H7 (cell line): ENCODE results near the gene LIMK1. TPM values are rescaled to one million over a fixed set of nuclear protein-coding genes. Genes with fewer than 3 reads are reported as not detected.
"Not testable (repeated sequence)": the region's sequence is repeated elsewhere in the genome, so short reads cannot be mapped to it uniquely, and the experiment has no call there.

Experiments
- DNase-seq: peaks from one replicate; pipeline ENCODE4 v3.0.0; 2012
- H3K27me3 ChIP-seq: 2 replicates; pipeline ENCODE4 v1.6.0; 2011; ENCODE audit warnings: mild to moderate bottlenecking, low read length; ENCODE audit not compliant: control insufficient read depth, insufficient read depth
- H3K36me3 ChIP-seq: replicated peaks from 2 replicates; pipeline ENCODE4 v1.5.1; 2011; ENCODE audit warnings: low read length; ENCODE audit not compliant: control insufficient read depth, insufficient read depth
- H3K4me3 ChIP-seq: 2 replicates; pipeline ENCODE4 v1.5.1; 2011; ENCODE audit warnings: low read depth, mild to moderate bottlenecking, control low read depth, low read length, moderate library complexity; ENCODE audit not compliant: insufficient read depth
- total RNA-seq: library from RNA; depleted of rRNA; stranded (reverse); fragments of >200 nt; shearing (Covaris generic); gene quantifications from 2 replicates; pipeline ENCODE4 v1.2.3, GENCODE V29; 2014; rRNA removed

LIMK1 gene
- total RNA-seq, 1 experiment from 2014 or later = 99.4 TPM

GRCh38 chr7:74149071-74149470 is 65.5 kb downstream of the LIMK1 start:
- no peaks in the 10 kb centered on the region for H3K27me3 ChIP-seq

GRCh38 chr7:74149603-74150002 is 66.0 kb downstream of the LIMK1 start:
- Histone ChIP-seq H3K36me3 (no peaks in the 10 kb centered on the region), H3K4me3 (no peak overlapping the region), H3K27me3 (no peaks in the 10 kb centered on the region)
- no peak for DNase-seq

More at GRCh38 chr7:74149071-74149470, 65.5 kb downstream of the LIMK1 start:
- Histone ChIP-seq H3K4me3 (no peak overlapping the region), H3K36me3 (no peaks in the 10 kb centered on the region)
- DNase-seq = no peak

- no peaks in the 10 kb centered on the region for H3K36me3 ChIP-seq
- no peak overlapping the region for H3K4me3 ChIP-seq
- no peak for DNase-seq
- no peaks in the 10 kb centered on the region for H3K27me3 ChIP-seq
Measured at GRCh38 chr7:74153736-74154135, 70.1 kb downstream of the LIMK1 start.

GRCh38 chr7:74155810-74156395 is 72.3 kb downstream of the LIMK1 start:
- H3K27me3 ChIP-seq = no peaks in the 10 kb centered on the region
- H3K4me3 ChIP-seq = no peak overlapping the region
- no peak for DNase-seq
- no peaks in the 10 kb centered on the region for H3K36me3 ChIP-seq

GRCh38 chr7:74157605-74158004 is 74.0 kb downstream of the LIMK1 start:
- no peak for DNase-seq
- H3K36me3 ChIP-seq = no peaks in the 10 kb centered on the region
- H3K27me3 ChIP-seq = no peaks in the 10 kb centered on the region
- no peak overlapping the region for H3K4me3 ChIP-seq

- DNase-seq = peak; percentile 49
- no peaks in the 10 kb centered on the region for H3K27me3 ChIP-seq
- no peaks in the 10 kb centered on the region for H3K36me3 ChIP-seq
- no peak overlapping the region for H3K4me3 ChIP-seq
Measured at GRCh38 chr7:74164985-74165456, 81.4 kb downstream of the LIMK1 start.

- Histone ChIP-seq H3K27me3 (no peaks in the 10 kb centered on the region), H3K4me3 (no peak overlapping the region), H3K36me3 (no peaks in the 10 kb centered on the region)
- no peak for DNase-seq
Measured at GRCh38 chr7:74165867-74166593, 82.4 kb downstream of the LIMK1 start.

GRCh38 chr7:74167324-74167723 is 83.7 kb downstream of the LIMK1 start:
- not testable (repeated sequence) for DNase-seq, H3K27me3 ChIP-seq, H3K4me3 ChIP-seq, H3K36me3 ChIP-seq

Other genes starting within 250 kb of the LIMK1 start
- 1.9 and 7.4 TPM in 2 replicates for gene METTL27, start 241.3 kb upstream of the LIMK1 start, total RNA-seq
- not detected in 2 replicates for gene TMEM270, start 222.6 kb upstream of the LIMK1 start, total RNA-seq
- gene ELN, start 55.6 kb upstream of the LIMK1 start, total RNA-seq = 2.7 and 5.3 TPM in 2 replicates
- gene EIF4H, start 90.6 kb downstream of the LIMK1 start, total RNA-seq = 316 and 343 TPM in 2 replicates
- 0.87 TPM in 1 of 2 replicates, not detected in the other for gene LAT2, start 126.2 kb downstream of the LIMK1 start, total RNA-seq
- gene RFC2, start 170.6 kb downstream of the LIMK1 start, total RNA-seq = 109 and 126 TPM in 2 replicates
- gene CLIP2, start 205.6 kb downstream of the LIMK1 start, total RNA-seq = 30.1 and 43.6 TPM in 2 replicates